ENCODE results near the gene ITPA.

Gene ITPA

DNA sequence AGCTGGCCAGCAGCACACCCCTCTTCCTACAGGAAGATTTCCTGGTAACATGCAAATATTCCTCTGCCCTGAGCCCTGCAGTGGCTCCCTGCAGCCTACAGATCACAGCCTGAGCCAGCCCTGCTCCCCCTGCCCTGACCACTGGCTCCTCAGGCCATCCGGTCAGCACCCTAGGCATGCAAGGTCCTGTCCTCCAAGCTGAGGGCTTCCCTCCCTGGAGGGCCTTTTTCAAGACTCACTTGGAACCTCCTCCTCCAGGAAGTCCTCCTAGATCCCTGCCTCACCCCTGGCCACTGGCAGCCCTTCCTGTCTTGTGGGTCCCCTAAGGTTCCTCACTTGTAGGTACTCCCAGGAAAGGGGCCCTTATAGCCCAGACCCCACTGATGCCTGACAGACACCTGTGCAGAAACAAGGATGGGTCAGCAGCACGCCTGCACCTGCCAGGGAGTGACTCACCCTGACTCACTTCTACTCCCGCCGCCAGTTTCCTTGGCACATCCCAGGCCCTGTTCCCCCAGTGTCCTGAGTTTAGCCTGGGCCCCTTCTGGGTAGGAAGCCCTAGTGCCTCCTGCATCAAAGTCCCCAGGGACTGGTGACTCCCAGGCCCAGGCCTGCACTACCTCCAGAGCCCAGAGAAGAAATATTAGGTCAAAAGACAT lies 26.5 kb downstream of the ITPA start:
- TF ChIP-seq, protein P1, sequence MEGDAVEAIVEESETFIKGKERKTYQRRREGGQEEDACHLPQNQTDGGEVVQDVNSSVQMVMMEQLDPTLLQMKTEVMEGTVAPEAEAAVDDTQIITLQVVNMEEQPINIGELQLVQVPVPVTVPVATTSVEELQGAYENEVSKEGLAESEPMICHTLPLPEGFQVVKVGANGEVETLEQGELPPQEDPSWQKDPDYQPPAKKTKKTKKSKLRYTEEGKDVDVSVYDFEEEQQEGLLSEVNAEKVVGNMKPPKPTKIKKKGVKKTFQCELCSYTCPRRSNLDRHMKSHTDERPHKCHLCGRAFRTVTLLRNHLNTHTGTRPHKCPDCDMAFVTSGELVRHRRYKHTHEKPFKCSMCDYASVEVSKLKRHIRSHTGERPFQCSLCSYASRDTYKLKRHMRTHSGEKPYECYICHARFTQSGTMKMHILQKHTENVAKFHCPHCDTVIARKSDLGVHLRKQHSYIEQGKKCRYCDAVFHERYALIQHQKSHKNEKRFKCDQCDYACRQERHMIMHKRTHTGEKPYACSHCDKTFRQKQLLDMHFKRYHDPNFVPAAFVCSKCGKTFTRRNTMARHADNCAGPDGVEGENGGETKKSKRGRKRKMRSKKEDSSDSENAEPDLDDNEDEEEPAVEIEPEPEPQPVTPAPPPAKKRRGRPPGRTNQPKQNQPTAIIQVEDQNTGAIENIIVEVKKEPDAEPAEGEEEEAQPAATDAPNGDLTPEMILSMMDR (IDR thresholded peaks at IDR 0.05; ENCODE audit: low read depth, low read length): no peak
- DNase-seq (ENCODE audit: extremely low read depth, low read depth): no peak

DNA sequence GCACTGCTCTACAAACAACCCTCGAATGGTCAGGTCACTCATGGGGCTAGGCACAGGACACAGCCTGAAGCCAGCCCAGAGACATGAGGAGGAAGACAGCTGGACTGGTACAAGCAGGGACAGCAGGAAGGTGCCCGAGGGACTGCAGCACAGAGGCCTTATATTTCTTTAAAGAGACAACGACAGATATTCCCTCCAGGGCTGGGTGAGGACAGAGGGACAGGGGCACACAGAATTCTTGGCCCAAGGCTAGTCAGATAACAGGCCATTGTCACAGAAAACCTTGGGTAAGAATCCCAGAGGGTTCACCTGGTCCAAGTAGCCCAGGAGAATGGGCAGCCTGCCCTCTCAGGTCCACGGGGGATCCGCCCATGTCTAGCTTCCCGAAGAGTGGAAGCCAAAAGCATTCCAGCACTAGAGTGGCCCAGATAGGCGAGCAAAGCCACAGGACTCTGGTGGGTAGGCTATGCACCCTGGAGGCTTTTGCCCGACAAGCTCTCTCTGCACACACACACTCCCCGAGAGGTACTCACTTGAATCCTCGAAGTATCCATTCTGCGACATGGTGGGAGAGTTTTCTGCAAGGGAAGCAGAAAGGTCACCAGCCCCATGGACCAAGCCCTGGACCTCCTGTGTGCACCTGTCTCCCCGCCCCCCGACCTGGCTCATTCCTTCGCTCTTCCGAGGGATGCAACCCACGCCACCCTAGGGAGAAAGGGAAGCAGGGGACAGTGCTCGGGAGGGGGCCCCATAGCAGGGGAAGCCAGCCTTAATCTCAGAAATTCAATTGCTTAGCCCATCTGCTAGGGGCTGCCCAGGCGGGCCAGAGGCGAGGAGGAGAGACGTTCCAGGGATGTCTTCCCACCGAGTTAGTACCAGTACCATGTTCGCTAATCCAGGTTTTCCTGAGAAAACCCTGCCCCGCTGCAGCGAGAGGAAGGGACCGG lies 28.0 kb downstream of the ITPA start:
- TF ChIP-seq, protein P1 (IDR thresholded peaks at IDR 0.05; ENCODE audit: low read depth, low read length): no peak
- DNase-seq (ENCODE audit: extremely low read depth, low read depth): no peak

DNA sequence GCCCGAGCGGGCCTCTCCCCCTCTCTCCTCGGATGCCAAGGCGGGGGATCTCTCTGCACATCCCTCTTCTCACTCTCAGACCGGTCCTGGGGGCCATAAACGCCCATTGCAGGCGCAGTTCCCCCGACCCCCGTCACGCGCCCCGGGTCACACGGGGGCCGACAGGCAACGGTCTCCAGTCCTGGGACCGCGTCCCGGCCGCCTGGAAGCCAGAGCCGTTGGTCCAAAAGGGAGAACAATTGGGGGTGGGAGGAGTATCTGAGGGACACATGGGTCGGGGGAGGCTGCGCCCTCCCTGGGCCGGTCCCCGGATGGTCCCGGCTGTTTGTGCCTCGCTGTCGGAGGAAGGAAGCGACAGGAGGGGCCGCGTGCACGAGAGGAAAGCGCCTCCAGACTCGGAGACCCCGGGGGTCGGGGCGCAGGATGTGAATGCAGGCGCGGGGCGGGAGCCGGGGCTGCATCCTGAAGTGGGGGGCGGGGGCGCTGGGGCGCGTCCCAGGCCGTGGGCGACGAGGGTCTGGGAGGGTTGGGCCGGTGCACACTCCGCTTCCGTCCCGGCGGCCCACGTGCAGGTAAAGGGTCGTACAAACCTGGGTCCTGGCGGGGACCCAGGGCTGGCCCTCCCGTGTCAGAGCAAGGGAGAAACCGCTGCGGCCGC lies 28.8 kb downstream of the ITPA start:
- TF ChIP-seq, protein P1 (IDR thresholded peaks at IDR 0.05; ENCODE audit: low read depth, low read length): no peak
- DNase-seq (ENCODE audit: extremely low read depth, low read depth): no peak

DNA sequence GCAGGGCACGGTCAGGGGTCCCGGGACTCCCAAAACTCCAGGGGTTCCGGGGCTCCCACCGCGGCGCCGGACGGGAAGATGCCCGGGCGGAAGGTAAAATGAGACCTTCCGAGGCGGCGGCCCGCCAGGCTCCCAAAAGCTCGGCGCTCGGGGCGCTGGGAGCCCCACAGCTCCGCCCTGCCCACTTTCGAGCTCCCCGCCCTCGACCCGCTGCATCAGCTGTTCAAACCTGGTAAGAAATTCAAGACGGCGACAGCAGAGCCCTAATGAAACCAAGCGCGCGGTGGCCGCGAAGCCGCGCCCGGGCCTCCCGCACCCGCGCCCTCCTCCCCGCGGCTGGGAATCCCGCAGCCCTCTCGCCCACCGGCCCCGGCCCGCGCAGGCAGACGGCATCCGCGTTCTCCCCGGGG lies 29.3 kb downstream of the ITPA start:
- no peak for DNase-seq (ENCODE audit: extremely low read depth, low read depth)
- TF ChIP-seq, protein P1 (IDR thresholded peaks at IDR 0.05; ENCODE audit: low read depth, low read length): no peak

DNA sequence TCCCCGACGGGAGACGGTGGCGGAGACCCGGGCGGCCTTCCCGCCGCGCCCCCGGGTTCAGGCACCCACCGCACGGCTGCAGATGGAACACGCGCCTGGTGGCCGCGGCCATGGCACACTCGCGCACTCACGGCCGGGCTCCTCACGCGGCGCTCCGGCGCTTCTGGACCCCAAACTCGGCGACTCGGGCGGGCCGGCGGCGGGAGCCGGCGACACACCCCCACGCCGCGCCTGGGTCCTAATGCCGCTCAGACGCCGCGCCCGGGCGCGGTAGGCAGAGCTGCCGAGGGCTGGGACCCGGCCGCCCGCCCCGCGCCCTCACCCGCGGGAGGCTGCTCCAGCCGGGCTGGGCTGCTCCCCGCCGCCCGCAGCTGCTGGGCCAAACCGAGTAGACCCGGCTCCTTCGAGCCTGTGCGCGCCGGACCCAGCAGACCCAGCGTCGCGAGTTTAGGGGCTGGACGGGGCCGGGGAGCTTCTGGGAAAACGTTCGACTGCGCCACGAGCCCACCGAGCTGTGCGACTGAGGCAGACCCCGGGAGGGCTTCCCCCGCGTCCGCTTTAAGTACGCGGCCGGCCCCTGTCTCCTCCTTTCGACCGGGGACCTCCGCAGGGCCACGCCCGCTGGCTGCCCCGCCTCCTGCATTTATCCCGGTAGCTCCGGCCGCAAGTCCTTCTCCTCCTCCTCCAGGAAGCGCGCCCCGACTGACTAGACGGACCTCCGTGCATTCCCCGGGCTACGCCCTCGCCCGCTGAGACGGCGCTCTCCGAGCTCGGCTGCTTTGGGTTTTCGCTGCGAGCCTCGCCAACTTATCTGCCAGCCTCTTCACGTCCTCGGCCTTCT lies 29.9 kb downstream of the ITPA start, which contains the start of gene SLC4A11:
Gene SLC4A11, minus strand, starts transcription at position 165 of the 841 bp plus-strand sequence. Its CDS starts 53 bp downstream, at position 112.
- DNase-seq (ENCODE audit: extremely low read depth, low read depth): peak; percentile 16
- TF ChIP-seq, protein P1 (IDR thresholded peaks at IDR 0.05; ENCODE audit: low read depth, low read length): no peak

DNA sequence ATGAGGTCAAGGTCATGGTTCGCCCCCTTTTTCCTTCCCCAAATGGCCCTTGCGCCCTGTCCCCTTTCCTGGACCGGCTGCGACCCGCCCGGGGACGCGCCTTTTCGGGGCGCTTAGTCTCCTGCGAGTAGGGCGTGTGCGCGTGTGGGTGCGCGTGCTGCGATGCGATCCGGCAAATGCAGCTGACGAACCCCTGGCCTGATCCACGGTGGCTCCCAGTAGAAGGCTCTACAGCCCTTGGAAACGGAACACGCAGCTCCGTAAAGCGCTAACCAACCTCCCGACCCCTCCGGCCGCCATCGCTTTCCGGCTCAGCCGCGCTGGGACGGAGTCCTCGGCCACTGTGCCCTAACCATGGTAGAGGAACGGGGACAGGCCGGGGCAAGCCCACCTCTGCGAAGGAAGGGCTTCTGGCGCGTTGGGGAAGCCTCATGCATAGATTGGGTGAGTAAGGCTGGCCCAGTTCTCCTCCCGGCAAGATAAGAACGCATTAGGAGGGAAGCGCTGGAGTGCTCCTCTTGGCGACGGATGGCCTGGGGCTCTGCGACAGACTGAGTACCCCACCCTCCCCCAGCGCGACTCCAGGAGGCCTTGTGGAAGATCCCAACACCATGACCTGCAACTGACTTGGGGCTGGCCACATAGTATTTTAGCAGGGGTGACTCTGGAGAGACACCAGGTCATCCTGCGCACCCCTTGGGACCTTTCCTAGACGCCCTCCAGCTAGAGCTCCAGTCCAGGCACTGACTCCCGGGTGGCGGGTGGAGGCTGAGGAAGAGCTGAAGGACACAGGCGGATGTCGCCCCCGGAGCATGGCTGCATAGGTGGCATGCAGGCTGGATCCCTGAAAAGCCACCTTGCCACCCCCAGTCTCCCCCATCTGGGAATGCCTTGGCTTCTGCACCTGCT lies 30.8 kb downstream of the ITPA start:
- no peak for DNase-seq (ENCODE audit: extremely low read depth, low read depth)
- TF ChIP-seq, protein P1 (IDR thresholded peaks at IDR 0.05; ENCODE audit: low read depth, low read length): no peak
